GM18867 (cell line): ENCODE results near the gene RPS6KA3.
A peak's percentile ranks its signal among the peaks of the same experiment; 100 is the strongest.
"Not testable (repeated sequence)": the region's sequence is repeated elsewhere in the genome, so short reads cannot be mapped to it uniquely, and the experiment has no call there.

Source experiments
- ATAC-seq: cut with Tn5 transposase; IDR thresholded peaks from one replicate; pipeline ENCODE4 v1.9.1; 2021; ENCODE audit warnings: mild to moderate bottlenecking, moderate library complexity; ENCODE audit not compliant: unreplicated experiment

Gene RPS6KA3

GRCh38 chrX:20224814-20225487 is 41.8 kb downstream of the RPS6KA3 start:
- ATAC-seq: peak; percentile 84

- no peak for ATAC-seq
Measured at GRCh38 chrX:20221902-20222301, 44.8 kb downstream of the RPS6KA3 start.

DNA sequence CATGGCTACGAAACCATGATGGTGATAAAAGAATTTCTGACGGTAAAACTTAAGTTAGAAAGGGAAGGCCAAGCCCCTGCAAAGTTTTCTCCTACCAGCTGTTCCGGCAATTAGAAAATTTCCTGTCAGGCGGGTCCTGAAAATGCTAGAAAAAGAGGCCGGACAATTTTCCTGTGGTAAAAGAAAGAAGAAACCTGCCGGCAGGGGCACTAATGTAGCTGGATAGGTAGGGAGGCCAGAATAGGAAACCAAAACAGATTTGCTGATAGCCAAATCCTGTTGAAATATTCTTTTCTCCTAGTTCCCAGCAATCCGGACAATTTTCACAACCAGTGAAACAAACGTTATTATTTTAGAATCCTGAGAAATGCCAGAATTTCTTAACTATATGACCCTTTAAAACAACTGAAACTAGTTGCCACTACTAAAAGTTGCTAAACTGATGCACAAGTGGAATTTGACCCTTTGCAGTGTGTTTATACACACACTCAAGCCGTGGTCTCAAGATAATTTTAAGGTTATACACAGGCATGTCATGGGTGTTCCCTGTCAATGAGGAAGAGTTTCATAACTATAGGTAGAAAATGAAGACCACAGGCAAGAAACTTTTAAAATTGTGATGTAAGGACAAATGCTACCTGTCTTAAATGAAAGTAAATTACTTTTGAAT is 47.7 kb downstream of the RPS6KA3 start:
- ATAC-seq: no peak

GRCh38 chrX:20217906-20218305 is 48.8 kb downstream of the RPS6KA3 start:
- ATAC-seq: no peak

DNA sequence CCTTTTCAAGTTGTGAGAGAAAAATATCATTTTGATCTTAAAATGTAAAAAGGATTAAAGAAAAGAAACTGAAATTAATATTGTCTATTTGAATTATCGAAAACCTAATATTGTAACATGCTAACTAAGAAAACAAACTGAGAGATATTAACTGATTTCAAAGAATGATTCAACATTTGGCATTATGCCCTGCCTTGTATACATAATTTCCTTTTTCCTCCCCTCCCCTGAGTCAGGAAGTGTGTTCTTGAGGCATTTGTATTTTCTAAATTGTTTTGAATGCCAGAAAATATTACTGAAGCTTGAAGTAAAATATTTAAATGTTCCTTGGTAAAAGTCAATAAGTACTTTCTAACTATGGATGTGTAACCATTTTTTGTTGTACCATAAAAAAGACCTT is 49.4 kb downstream of the RPS6KA3 start:
- no peak for ATAC-seq

DNA sequence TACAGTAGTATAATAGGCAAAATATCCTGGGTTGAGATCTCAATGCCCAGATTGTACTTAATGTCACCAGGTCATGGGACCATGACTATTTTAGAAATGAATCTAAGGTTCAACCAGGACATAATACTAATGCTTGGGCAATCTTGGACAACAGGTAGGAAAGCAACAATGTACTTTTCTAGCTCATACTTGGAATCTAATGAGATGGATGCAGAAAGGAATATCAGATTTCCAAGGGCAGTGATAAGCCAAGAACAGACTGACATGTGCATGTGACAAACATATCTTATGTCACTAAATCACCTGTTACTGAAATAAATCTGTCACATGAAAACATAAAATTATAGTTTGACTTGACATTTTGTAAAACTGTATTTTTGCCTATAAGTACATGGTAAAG is 51.1 kb downstream of the RPS6KA3 start:
- no peak for ATAC-seq

GRCh38 chrX:20212486-20213089 is 54.1 kb downstream of the RPS6KA3 start:
- peak; percentile 97 for ATAC-seq

- ATAC-seq: no peak
Measured at GRCh38 chrX:20211261-20211786, 55.4 kb downstream of the RPS6KA3 start.

DNA sequence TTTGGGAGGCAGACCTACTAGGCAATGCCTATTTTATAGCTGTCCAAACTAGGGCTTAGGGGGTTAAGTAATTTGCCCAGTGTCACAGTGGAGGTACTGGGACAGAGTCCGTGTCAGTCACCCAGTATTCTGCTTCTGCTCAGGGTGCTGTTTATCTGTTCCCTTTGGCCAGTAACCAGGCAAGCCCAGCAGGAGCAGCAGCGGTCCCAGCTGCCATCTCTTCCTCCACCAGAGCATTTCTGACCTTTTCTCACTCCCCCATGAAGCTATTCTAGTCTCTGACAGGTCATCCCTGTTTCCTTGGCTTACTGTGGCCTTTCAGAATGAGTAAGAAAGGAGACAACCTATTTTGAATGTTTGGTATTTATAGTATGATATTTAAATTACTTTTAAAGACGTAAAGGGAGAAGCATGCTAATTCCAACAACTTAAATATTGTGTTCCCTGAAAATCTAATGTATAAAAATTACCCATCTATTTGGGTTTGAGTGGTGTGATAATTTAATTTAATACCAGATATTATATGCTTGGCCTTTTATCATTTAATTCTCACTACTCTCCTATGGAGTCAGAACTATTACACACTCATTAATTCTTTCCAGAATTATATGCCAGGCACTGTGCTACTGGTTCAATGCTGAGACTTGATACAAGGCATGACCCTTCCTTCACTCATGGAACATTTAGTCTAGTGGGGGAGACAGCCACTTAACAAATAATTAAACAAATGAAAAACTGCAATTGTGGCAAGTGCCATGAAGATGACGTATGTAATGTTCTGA is 60.6 kb downstream of the RPS6KA3 start:
- peak; percentile 83 for ATAC-seq

GRCh38 chrX:20204351-20204750 is 62.4 kb downstream of the RPS6KA3 start:
- no peak for ATAC-seq

DNA sequence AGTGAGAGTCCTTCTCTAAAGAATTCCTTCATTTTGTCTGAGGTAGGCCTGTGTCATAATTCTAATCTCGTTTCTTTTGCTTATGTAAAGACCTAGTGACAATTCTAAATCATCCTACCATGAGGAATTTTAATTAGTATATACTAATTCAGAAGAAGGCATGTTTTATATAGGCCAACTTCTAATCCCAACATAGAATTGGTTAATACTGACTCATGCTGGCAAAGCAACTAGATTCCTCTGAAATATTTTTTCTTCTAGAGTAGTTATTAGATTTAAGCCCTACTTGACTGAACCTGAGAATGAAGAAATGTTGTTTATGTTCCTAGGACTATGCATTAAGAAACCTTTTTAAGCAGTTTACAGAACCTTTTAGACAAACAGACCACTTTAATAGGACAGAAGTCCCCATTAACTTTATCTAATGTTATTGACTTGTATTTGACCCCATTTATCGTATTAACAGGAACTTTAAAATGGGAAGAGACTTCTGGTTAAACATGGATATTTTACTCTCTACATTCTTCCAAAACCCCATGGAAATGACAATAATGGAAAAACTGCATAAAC is 69.0 kb downstream of the RPS6KA3 start:
- no peak for ATAC-seq

DNA sequence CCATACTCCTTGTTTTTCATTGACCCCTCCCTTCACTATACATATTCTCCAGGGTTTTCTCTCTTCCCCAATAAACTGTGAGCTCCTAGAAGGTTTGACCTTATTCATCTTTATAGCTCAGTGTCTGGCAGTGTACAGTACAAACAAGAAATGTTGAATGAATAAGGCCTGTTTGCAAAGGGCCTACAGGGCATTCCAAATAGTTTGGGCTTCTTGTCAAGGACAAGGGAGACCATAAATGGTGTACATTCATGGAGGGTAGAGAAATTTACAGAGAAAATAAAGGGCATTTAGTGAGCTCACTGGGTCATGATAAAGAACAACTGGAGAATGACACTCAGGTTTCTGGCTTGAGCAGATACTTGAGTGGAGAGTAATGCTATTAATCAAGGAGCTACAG is 77.5 kb downstream of the RPS6KA3 start:
- no peak for ATAC-seq

DNA sequence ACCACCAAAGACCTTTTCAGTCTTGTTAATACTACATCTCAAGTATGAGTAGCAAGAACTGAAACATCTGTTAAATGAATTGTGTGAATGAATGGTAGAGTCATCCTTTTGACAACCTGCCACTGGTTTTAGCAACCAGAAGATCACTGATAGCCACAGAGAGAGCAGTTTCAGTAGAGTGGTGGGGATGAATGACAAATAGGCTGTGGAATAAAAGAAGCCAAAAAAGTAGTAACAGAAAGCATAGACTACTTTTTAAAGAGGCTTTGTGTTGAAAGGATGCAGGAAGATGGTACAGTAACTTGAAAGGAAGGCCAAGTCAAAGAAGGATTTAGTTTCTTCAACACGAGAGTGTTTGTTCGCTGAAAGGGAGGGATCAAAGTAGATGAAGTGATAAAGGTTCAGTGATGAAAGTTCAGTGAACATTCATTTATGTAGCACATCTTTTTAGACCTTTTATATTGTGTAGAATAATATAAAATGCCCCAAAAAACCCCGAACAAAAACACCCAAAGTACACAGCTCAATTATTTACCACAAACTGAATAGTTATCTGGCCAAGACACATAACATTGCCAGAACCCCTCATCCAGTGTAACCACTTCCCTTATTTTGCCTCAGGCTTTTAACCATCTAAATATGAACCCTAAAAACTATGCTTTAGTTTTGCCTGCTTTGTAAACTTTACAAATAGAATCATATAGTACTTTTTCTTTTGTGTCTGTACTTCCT is 84.9 kb downstream of the RPS6KA3 start:
- peak; percentile 53 for ATAC-seq

GRCh38 chrX:20177093-20177492 is 89.6 kb downstream of the RPS6KA3 start:
- no peak for ATAC-seq

- ATAC-seq: no peak
Measured at GRCh38 chrX:20173856-20174255, 92.9 kb downstream of the RPS6KA3 start.

- ATAC-seq: no peak
Measured at GRCh38 chrX:20173313-20173712, 93.4 kb downstream of the RPS6KA3 start.

DNA sequence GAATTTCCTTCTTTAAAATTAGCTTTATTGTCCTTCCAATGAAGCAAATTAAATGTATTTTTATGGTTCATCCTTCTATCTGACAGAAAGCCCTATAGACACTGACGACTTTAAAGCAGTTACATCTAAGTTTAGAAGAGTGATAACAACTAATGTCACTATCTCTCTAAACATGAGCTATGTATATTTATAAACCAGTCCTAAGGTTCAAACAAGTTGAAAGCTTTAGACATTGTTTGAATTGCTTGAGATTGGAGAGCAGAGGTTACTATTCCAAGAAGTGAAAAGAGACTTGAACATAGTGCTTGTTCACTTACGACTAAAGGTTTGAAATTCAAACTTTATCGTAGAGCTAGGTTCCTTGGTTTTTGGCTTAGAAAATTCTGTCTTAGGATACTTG is 94.8 kb downstream of the RPS6KA3 start:
- no peak for ATAC-seq

DNA sequence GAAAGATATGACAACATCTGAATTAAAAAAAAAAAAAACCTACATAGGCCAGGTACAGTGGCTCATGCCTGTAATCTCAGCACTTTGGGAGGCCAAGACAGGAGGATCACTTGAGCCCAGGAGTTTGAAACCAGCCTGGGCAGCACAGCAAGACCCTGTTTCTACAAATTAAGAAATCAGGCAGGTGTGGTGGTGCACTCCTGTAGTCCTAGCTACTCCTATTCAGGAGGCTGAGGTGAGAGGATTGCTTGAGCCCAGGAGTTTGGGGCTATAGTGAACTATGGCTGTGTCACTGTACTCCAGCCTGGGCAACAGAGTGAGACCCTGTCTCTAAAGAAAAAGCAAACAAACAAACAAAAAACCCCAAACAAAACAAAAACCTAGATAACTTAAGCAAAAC is 104.2 kb downstream of the RPS6KA3 start:
- not testable (repeated sequence) for ATAC-seq

- ATAC-seq: no peak
Measured at GRCh38 chrX:20159797-20160385, 106.8 kb downstream of the RPS6KA3 start.

- ATAC-seq: no peak
Measured at GRCh38 chrX:20151689-20152088, 115.0 kb downstream of the RPS6KA3 start.
